WERI-Rb-1 (cell line): ENCODE data around the gene DACH2.

Source experiments
- DNase-seq: peaks from one replicate; pipeline ENCODE4 v3.0.0-alpha.2; 2020
- H3K27ac ChIP-seq: fragments of 250-450 bp; sonication (Bioruptor Pico); 2 replicates; pipeline ENCODE4 v1.5.1; 2020; ENCODE audit warnings: mild to moderate bottlenecking, moderate library complexity
- H3K27me3 ChIP-seq: fragments of 250-450 bp; sonication (Bioruptor Pico); 2 replicates; pipeline ENCODE4 v1.5.1; 2021; ENCODE audit warnings: mild to moderate bottlenecking, low read depth, moderate library complexity; ENCODE audit not compliant: insufficient read depth, severe bottlenecking
- H3K36me3 ChIP-seq: fragments of 250-450 bp; sonication (Bioruptor Pico); 2 replicates; pipeline ENCODE4 v1.5.1; 2020; ENCODE audit warnings: mild to moderate bottlenecking, moderate library complexity
- H3K4me3 ChIP-seq: 2 replicates; pipeline ENCODE4 v1.5.1; 2011; ENCODE audit warnings: low read depth, mild to moderate bottlenecking, control low read depth, low read length
- H3K9me3 ChIP-seq: fragments of 250-450 bp; sonication (Bioruptor Pico); 2 replicates; pipeline ENCODE4 v1.5.1; 2021; ENCODE audit warnings: mild to moderate bottlenecking, moderate library complexity; ENCODE audit not compliant: severe bottlenecking
- CTCF ChIP-seq: IDR thresholded peaks from 2 replicates; pipeline ENCODE4 v1.5.1; 2011; ENCODE audit warnings: low read depth, mild to moderate bottlenecking, control low read depth, inconsistent platforms, low read length

The DACH2 gene

GRCh38 chrX:86455495-86455894 is 307.2 kb downstream of the DACH2 start:
- no peaks in the 10 kb centered on the region for H3K36me3 ChIP-seq
- TF ChIP-seq CTCF, result no peak
- no peak overlapping the region for H3K4me3 ChIP-seq
- DNase-seq, result no peak
- peaks cover 27% of the 10 kb centered on the region for H3K27me3 ChIP-seq
- no peaks in the 10 kb centered on the region for H3K9me3 ChIP-seq
- no peak overlapping the region for H3K27ac ChIP-seq

- Histone ChIP-seq H3K9me3 (no peaks in the 10 kb centered on the region), H3K27ac (no peak overlapping the region), H3K4me3 (no peak overlapping the region), H3K36me3 (no peaks in the 10 kb centered on the region), H3K27me3 (peaks cover 7% of the 10 kb centered on the region)
- no peak for TF ChIP-seq CTCF
- DNase-seq, result no peak
These were observed 312.5 kb downstream of the DACH2 start for GRCh38 chrX:86460760-86461159.

- no peak overlapping the region for H3K27ac ChIP-seq
- H3K27me3 ChIP-seq, result peaks cover 32% of the 10 kb centered on the region
- TF ChIP-seq CTCF, result no peak
These were observed 356.0 kb downstream of the DACH2 start for GRCh38 chrX:86504297-86504696.

GRCh38 chrX:86507331-86507730 is 359.1 kb downstream of the DACH2 start:
- Histone ChIP-seq H3K4me3 (no peak overlapping the region), H3K27me3 (peaks cover 30% of the 10 kb centered on the region), H3K36me3 (no peaks in the 10 kb centered on the region), H3K27ac (no peak overlapping the region), H3K9me3 (no peaks in the 10 kb centered on the region)
- DNase-seq, result no peak
- TF ChIP-seq CTCF, result no peak

More at GRCh38 chrX:86504297-86504696, 356.0 kb downstream of the DACH2 start:
- H3K9me3 ChIP-seq, result no peaks in the 10 kb centered on the region
- no peak for DNase-seq
- H3K36me3 ChIP-seq, result no peaks in the 10 kb centered on the region
- H3K4me3 ChIP-seq, result no peak overlapping the region

- peaks cover 16% of the 10 kb centered on the region for H3K27me3 ChIP-seq
- no peak for TF ChIP-seq CTCF
- H3K4me3 ChIP-seq, result no peak overlapping the region
- H3K9me3 ChIP-seq, result no peaks in the 10 kb centered on the region
- no peak for DNase-seq
- H3K27ac ChIP-seq, result no peak overlapping the region
- H3K36me3 ChIP-seq, result no peaks in the 10 kb centered on the region
These were observed 431.5 kb downstream of the DACH2 start for GRCh38 chrX:86579777-86580176.

- DNase-seq, result no peak
- Histone ChIP-seq H3K9me3 (no peaks in the 10 kb centered on the region), H3K27me3 (no peaks in the 10 kb centered on the region), H3K36me3 (no peaks in the 10 kb centered on the region), H3K4me3 (no peak overlapping the region), H3K27ac (no peak overlapping the region)
- no peak for TF ChIP-seq CTCF
These were observed 456.4 kb downstream of the DACH2 start for GRCh38 chrX:86604607-86605006.
